Measurements from ENCODE around the gene EHF.

DNA sequence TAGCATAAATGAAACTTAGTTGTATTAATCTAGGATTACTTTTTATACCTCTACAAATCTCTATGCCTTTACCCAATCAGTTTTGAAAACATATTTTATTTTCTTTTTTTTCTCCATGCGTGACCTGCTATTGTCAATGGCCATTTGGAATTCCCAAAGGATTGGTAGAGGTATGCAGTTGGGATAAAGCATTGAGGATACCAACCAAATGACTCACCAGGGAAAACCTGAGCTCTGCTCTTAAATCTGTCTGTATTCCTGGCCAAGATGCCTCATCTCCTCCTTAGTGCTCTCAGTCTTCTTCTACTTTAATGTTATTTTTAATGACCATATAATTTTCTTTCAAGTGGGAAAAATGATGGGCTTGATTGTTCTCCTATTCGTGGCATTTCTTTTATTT, 61.9 kb downstream of the EHF start:
- no peak for TF ChIP-seq ZNF274 (IDR thresholded peaks at IDR 0.05; ENCODE audit: borderline replicate concordance, low read depth, low read length)
- no peak for TF ChIP-seq POLR2A (conservative IDR thresholded peaks at IDR 0.05)

Data from K562 (cell line).